Measurements from ENCODE around the gene YY1. TPM values are rescaled to one million over a fixed set of nuclear protein-coding genes. Genes with fewer than 3 reads are reported as not detected.
"Not testable (repeated sequence)": the region's sequence is repeated elsewhere in the genome, so short reads cannot be mapped to it uniquely, and the experiment has no call there.

The YY1 gene
- total and polyA plus RNA-seq, 7 donors: 23.8 to 58.4 (median 44.6) TPM

GRCh38 chr14:100279563-100279962, 40.6 kb downstream of the YY1 start:
- intact Hi-C loops (cut with DNase I): no loop called here
- H3K27me3 ChIP-seq (ENCODE audit: insufficient read depth in 3 of 3, low read length in 2 of 3): no peaks in the 10 kb centered on the region
- H3K4me1 ChIP-seq: peaks cover 34% of the 10 kb centered on the region
- WGBS, 3 donors: 82 to 91% (median 91%) methylated on average over 8 of the region's 8 CpGs
- no peaks in the 10 kb centered on the region for H3K9me3 ChIP-seq
- TF ChIP-seq CTCF (IDR thresholded peaks at IDR 0.05): no peak
- peaks cover 0 to 22% of the 10 kb centered on the region in 2 donors for H3K36me3 ChIP-seq (ENCODE audit: insufficient read depth in 1 of 2, low read depth in 1 of 2)
- H3K4me3 ChIP-seq: no peak overlapping the region
- no peak for ATAC-seq
- no peak overlapping the region for H3K27ac ChIP-seq
- no peak for DNase-seq

DNA sequence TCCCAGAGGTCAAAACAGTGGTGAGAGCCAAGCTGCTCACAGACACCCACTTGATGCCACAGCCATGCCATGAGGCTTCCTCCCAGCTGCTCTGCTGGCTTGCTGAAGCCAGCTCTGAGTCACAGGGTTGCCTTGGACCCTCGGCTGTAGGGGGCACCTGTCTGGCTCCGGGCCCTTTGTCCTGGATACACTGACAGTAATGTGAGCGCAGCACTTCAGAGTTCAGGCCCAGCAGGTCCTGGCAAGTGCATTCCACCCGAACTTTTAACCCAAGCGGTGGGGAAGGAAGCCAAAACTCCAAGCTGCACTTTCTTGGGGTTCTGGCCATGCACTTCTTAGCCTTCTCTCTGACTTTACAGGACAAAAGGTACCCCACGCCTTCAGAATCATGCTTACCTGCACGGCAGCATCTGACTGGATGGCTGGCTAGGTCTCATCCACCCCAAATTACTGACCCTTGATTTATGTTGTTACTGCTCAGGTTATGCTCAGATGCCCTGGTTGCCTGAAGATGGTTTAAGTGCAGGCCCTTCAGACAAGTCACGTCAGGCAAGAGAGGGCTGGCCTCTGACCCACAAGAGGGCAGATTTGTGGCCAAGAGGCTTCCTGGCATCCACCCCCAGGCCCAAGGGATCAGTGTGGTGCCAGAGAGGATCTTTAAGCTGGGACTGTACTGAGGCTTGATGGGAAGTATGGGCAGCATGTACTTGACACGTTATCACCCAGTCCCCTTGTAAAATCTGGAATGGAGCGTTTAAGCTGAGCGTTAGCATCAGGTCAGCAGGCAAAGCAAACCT, 42.5 kb downstream of the YY1 start:
- DNase-seq (no peak), ATAC-seq (peak; percentile 17 to 59 (median 49))
- Histone ChIP-seq H3K4me1 (peaks cover 43% of the 10 kb centered on the region), H3K27ac (peak overlapping the region; percentile 48), H3K36me3 (ENCODE audit: insufficient read depth in 1 of 2, low read depth in 1 of 2) (peaks cover 0 to 15% of the 10 kb centered on the region in 2 donors), H3K4me3 (no peak overlapping the region), H3K27me3 (ENCODE audit: insufficient read depth in 3 of 3, low read length in 2 of 3) (no peaks in the 10 kb centered on the region), H3K9me3 (no peaks in the 10 kb centered on the region)
- 54 to 64% (median 56%) methylated on average over 11 of the region's 11 CpGs for WGBS, 3 donors
- intact Hi-C loops (cut with DNase I): loop anchor here in 1 of 2 donors (5.0 kb wide), 1 partner anchor 39 kb away; no protein-coding TSS in a partner anchor
- TF ChIP-seq CTCF (IDR thresholded peaks at IDR 0.05): no peak

- TF ChIP-seq CTCF (IDR thresholded peaks at IDR 0.05): no peak
- no peaks in the 10 kb centered on the region for H3K27me3 ChIP-seq (ENCODE audit: insufficient read depth in 3 of 3, low read length in 2 of 3)
- peak overlapping the region; percentile 48 for H3K27ac ChIP-seq
- WGBS, 3 donors: 85 to 94% (median 87%) methylated on average over 7 of the region's 7 CpGs
- intact Hi-C loops (cut with DNase I): loop anchor here in 1 of 2 donors (5.0 kb wide), 1 partner anchor 40 kb away; no protein-coding TSS in a partner anchor
- peaks cover 0 to 10% of the 10 kb centered on the region in 2 donors for H3K36me3 ChIP-seq (ENCODE audit: insufficient read depth in 1 of 2, low read depth in 1 of 2)
- no peaks in the 10 kb centered on the region for H3K9me3 ChIP-seq
- ATAC-seq (no peak), DNase-seq (no peak)
- H3K4me3 ChIP-seq: no peak overlapping the region
- H3K4me1 ChIP-seq: peaks cover 47% of the 10 kb centered on the region
Observed at GRCh38 chr14:100282083-100282350, 43.1 kb downstream of the YY1 start.

- peaks cover 50% of the 10 kb centered on the region for H3K4me1 ChIP-seq
- no peaks in the 10 kb centered on the region for H3K9me3 ChIP-seq
- no peak overlapping the region for H3K4me3 ChIP-seq
- ATAC-seq (no peak), DNase-seq (peak in 1 of 2 donors; percentile 23)
- H3K36me3 ChIP-seq (ENCODE audit: insufficient read depth in 1 of 2, low read depth in 1 of 2): peaks cover 0 to under 1% of the 10 kb centered on the region in 2 donors
- intact Hi-C loops (cut with DNase I): loop anchor here in 1 of 2 donors (5.0 kb wide), 1 partner anchor 41 kb away; no protein-coding TSS in a partner anchor
- peak overlapping the region; percentile 8 for H3K27ac ChIP-seq
- H3K27me3 ChIP-seq (ENCODE audit: insufficient read depth in 3 of 3, low read length in 2 of 3): no peaks in the 10 kb centered on the region
- no peak for TF ChIP-seq CTCF (IDR thresholded peaks at IDR 0.05)
- 87 to 91% (median 91%) methylated on average over 9 of the region's 9 CpGs for WGBS, 3 donors
Observed at GRCh38 chr14:100282766-100283419, 43.9 kb downstream of the YY1 start.

- intact Hi-C loops (cut with DNase I): loop anchor here in 1 of 2 donors (5.0 kb wide), 1 partner anchor 41 kb away; no protein-coding TSS in a partner anchor
- not testable (repeated sequence) for H3K9me3 ChIP-seq; ATAC-seq; H3K27ac ChIP-seq; H3K36me3 ChIP-seq (ENCODE audit: insufficient read depth in 1 of 2, low read depth in 1 of 2); H3K27me3 ChIP-seq (ENCODE audit: insufficient read depth in 3 of 3, low read length in 2 of 3); H3K4me3 ChIP-seq
- peaks cover 51% of the 10 kb centered on the region for H3K4me1 ChIP-seq
- 89 to 92% (median 92%) methylated on average over 9 of the region's 9 CpGs for WGBS, 3 donors
- DNase-seq: peak in 1 of 2 donors; percentile 32
Observed at GRCh38 chr14:100283436-100283835, 44.5 kb downstream of the YY1 start.

All from psoas muscle (tissue), 8 donors.